ENCODE measurements around the gene NBPF4. TPM values are rescaled to one million over a fixed set of nuclear protein-coding genes. Genes with fewer than 3 reads are reported as not detected.
"Not testable (repeated sequence)": the region's sequence is repeated elsewhere in the genome, so short reads cannot be mapped to it uniquely, and the experiment has no call there.

The NBPF4 gene
- under 1 TPM in 1 of 2 donors, not detected in 1; 0.10 TPM for total RNA-seq
- polyA plus RNA-seq (ENCODE audit: insufficient read length in 2 of 2): under 1 TPM; 0.15 to 0.25 TPM
- long read RNA-seq, donor 1: 0 reads
- long read RNA-seq, donor 2: 0 reads
- long read RNA-seq, donor 3: 0 reads
- long read RNA-seq, donor 4: 0 reads

DNA sequence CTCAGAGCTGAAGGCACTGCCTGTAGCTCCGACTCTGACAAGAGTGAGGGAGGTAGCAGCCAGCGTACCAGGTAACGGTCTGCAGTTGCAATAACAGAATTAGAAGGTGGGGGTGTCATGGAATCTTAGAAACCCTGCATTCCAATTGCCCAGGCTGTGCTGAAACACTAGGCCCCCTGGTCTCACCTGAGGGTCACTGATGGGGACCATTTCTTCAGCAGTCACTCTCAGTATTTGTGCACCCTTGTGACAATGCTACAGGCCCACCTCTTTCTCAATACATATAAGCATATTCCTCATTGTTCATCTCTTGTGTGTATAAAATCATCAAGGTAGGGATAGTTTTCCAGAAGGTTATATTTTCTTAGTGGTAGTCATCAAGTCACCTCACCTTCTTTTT is at the start of gene NBPF4:
Gene NBPF4 (minus strand): TSS at position 101 of the 400 bp plus-strand sequence. CDS start 315 bp downstream, outside the sequence.
- no CpG with 5 or more reads among the region's 3 CpGs for WGBS (ENCODE audit: insufficient coverage)
- H3K4me3 ChIP-seq (ENCODE audit: low read depth, low read length): not testable (repeated sequence)

DNA sequence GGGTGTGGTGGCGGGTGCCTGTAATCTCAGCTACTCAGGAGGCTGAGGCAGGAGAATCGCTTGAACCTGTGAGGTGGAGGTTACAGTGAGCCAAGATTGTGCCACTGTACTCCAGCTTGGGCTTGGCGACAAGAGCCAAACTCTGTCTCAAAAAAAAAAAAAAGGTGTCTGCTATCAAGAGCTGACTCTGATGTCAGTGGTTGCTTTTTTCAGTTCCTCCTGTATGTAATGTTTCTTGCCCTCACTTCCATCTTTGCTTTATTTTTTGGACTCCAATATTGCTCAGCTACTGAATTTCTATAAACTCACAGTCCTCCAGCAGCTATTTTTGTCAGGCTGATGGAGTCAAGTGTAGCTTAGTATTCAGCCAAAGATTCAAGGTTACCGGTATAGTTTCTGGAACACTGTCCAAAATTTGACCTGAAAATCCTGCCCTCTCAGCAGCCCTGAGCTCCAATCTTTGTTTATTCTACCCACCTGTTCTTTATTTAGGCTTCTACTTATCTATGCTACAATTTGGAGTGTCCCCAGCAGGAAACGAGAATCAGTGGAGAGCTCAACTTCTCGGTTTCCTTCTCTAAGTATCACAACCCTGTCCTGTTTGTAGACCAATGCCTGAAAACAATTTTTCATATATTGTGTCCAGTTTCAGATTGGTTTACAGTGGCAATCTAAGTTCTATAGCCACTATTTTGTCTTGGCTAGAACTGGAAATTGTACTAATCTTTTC is 38.8 kb upstream of the NBPF4 start:
- H3K27ac ChIP-seq (ENCODE audit: low read depth, low read length); DNase-seq (ENCODE audit: low read depth in 4 of 6, low spot score in 6 of 6); H3K4me1 ChIP-seq (ENCODE audit: control insufficient read depth, insufficient read depth, low read length); H3K4me3 ChIP-seq (ENCODE audit: low read depth, low read length); H3K36me3 ChIP-seq (ENCODE audit: control insufficient read depth, insufficient read depth, low read length); H3K9me3 ChIP-seq (ENCODE audit: control insufficient read depth, insufficient read depth, low read length); H3K27me3 ChIP-seq (ENCODE audit: control insufficient read depth, insufficient read depth, low read length): not testable (repeated sequence)
- WGBS (ENCODE audit: insufficient coverage): no CpG with 5 or more reads among the region's 6 CpGs

More for the DNA sequence above, at the start of gene NBPF4:
- not testable (repeated sequence) for DNase-seq (ENCODE audit: low read depth in 4 of 6, low spot score in 6 of 6); H3K36me3 ChIP-seq (ENCODE audit: control insufficient read depth, insufficient read depth, low read length); H3K27me3 ChIP-seq (ENCODE audit: control insufficient read depth, insufficient read depth, low read length); H3K27ac ChIP-seq (ENCODE audit: low read depth, low read length); H3K9me3 ChIP-seq (ENCODE audit: control insufficient read depth, insufficient read depth, low read length); H3K4me1 ChIP-seq (ENCODE audit: control insufficient read depth, insufficient read depth, low read length)

- not testable (repeated sequence) for H3K9me3 ChIP-seq (ENCODE audit: control insufficient read depth, insufficient read depth, low read length); H3K27ac ChIP-seq (ENCODE audit: low read depth, low read length); H3K36me3 ChIP-seq (ENCODE audit: control insufficient read depth, insufficient read depth, low read length); H3K4me3 ChIP-seq (ENCODE audit: low read depth, low read length); H3K4me1 ChIP-seq (ENCODE audit: control insufficient read depth, insufficient read depth, low read length); H3K27me3 ChIP-seq (ENCODE audit: control insufficient read depth, insufficient read depth, low read length); DNase-seq (ENCODE audit: low read depth in 4 of 6, low spot score in 6 of 6)
- WGBS (ENCODE audit: insufficient coverage): no CpG with 5 or more reads among the region's 61 CpGs
Measured at GRCh38 chr1:108272485-108273327, 28.8 kb upstream of the NBPF4 start.

- not testable (repeated sequence) for H3K27ac ChIP-seq (ENCODE audit: low read depth, low read length); H3K36me3 ChIP-seq (ENCODE audit: control insufficient read depth, insufficient read depth, low read length); H3K9me3 ChIP-seq (ENCODE audit: control insufficient read depth, insufficient read depth, low read length); H3K4me3 ChIP-seq (ENCODE audit: low read depth, low read length); DNase-seq (ENCODE audit: low read depth in 4 of 6, low spot score in 6 of 6); H3K4me1 ChIP-seq (ENCODE audit: control insufficient read depth, insufficient read depth, low read length); H3K27me3 ChIP-seq (ENCODE audit: control insufficient read depth, insufficient read depth, low read length)
- WGBS (ENCODE audit: insufficient coverage): no CpG with 5 or more reads among the region's 1 CpG
Measured at GRCh38 chr1:108267097-108267496, 23.2 kb upstream of the NBPF4 start.

- H3K27ac ChIP-seq (ENCODE audit: low read depth, low read length); H3K27me3 ChIP-seq (ENCODE audit: control insufficient read depth, insufficient read depth, low read length); H3K36me3 ChIP-seq (ENCODE audit: control insufficient read depth, insufficient read depth, low read length); H3K4me3 ChIP-seq (ENCODE audit: low read depth, low read length); DNase-seq (ENCODE audit: low read depth in 4 of 6, low spot score in 6 of 6); H3K4me1 ChIP-seq (ENCODE audit: control insufficient read depth, insufficient read depth, low read length); H3K9me3 ChIP-seq (ENCODE audit: control insufficient read depth, insufficient read depth, low read length): not testable (repeated sequence)
- WGBS (ENCODE audit: insufficient coverage): no CpG with 5 or more reads among the region's 11 CpGs
Measured at GRCh38 chr1:108261967-108262366, 18.1 kb upstream of the NBPF4 start.

- H3K27me3 ChIP-seq (ENCODE audit: control insufficient read depth, insufficient read depth, low read length); H3K4me1 ChIP-seq (ENCODE audit: control insufficient read depth, insufficient read depth, low read length); H3K4me3 ChIP-seq (ENCODE audit: low read depth, low read length); H3K36me3 ChIP-seq (ENCODE audit: control insufficient read depth, insufficient read depth, low read length); DNase-seq (ENCODE audit: low read depth in 4 of 6, low spot score in 6 of 6); H3K9me3 ChIP-seq (ENCODE audit: control insufficient read depth, insufficient read depth, low read length); H3K27ac ChIP-seq (ENCODE audit: low read depth, low read length): not testable (repeated sequence)
- WGBS (ENCODE audit: insufficient coverage): no CpG with 5 or more reads among the region's 10 CpGs
Measured at GRCh38 chr1:108261519-108261918, 17.6 kb upstream of the NBPF4 start.

DNA sequence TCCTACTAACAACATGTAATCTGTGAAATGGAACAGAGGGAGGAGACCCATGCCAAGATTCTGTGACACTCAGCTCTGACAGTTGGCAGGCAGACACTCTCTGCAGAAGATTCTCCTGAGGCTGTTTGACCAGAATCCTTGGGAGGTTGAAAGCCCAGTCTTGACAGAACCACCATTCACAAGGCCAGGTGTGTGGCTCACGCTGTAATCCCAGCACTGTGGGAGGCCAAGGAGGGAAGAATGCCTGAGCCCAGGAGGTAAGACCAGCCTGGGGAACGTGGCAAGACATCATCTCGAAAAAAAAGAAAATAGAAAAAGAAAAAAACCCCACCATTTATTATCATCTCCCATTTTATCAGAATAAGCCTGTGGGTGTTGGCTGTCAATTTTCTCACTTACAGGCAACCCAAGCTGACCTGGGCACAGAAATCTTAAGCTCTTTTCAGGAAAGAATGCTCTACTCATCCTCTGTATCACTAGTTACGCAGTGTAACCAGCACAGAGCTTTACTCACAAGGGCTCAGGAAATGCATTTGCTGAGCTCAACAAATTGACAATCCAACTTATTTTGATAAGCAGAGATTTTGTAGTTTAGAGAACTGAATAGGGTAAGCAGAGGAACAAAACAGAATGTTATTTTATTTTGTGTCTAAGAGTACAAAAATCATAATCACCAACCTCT is 16.8 kb upstream of the NBPF4 start:
- no CpG with 5 or more reads among the region's 4 CpGs for WGBS (ENCODE audit: insufficient coverage)
- not testable (repeated sequence) for DNase-seq (ENCODE audit: low read depth in 4 of 6, low spot score in 6 of 6)

DNA sequence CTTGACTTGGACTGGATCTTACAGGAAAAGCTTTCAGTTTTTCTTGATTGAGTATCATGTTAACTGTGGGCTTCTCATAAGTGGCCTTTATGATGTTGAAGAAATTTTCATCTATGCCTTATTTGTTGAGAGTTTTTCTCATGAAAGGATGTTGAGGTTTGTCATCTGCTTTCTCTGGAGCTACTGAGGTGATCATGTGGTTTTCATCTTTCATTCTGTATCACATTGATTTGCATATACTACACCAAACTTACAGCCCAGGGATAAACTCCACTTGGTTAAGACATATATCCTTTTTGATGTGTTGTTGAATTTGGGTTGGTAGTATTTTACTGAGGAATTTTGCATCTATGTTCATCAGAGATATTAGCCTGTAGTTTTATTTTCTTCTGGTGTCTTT is 11.6 kb upstream of the NBPF4 start:
- H3K36me3 ChIP-seq (ENCODE audit: control insufficient read depth, insufficient read depth, low read length); H3K9me3 ChIP-seq (ENCODE audit: control insufficient read depth, insufficient read depth, low read length); H3K27ac ChIP-seq (ENCODE audit: low read depth, low read length); H3K4me3 ChIP-seq (ENCODE audit: low read depth, low read length); H3K27me3 ChIP-seq (ENCODE audit: control insufficient read depth, insufficient read depth, low read length); DNase-seq (ENCODE audit: low read depth in 4 of 6, low spot score in 6 of 6); H3K4me1 ChIP-seq (ENCODE audit: control insufficient read depth, insufficient read depth, low read length): not testable (repeated sequence)

More for the DNA sequence above, 16.8 kb upstream of the NBPF4 start:
- not testable (repeated sequence) for H3K4me3 ChIP-seq (ENCODE audit: low read depth, low read length); H3K36me3 ChIP-seq (ENCODE audit: control insufficient read depth, insufficient read depth, low read length); H3K27me3 ChIP-seq (ENCODE audit: control insufficient read depth, insufficient read depth, low read length); H3K4me1 ChIP-seq (ENCODE audit: control insufficient read depth, insufficient read depth, low read length); H3K27ac ChIP-seq (ENCODE audit: low read depth, low read length); H3K9me3 ChIP-seq (ENCODE audit: control insufficient read depth, insufficient read depth, low read length)

GRCh38 chr1:108239426-108239825 is 4.5 kb downstream of the NBPF4 start:
- no CpG with 5 or more reads among the region's 2 CpGs for WGBS (ENCODE audit: insufficient coverage)
- H3K27ac ChIP-seq (ENCODE audit: low read depth, low read length); H3K36me3 ChIP-seq (ENCODE audit: control insufficient read depth, insufficient read depth, low read length); H3K4me1 ChIP-seq (ENCODE audit: control insufficient read depth, insufficient read depth, low read length); H3K9me3 ChIP-seq (ENCODE audit: control insufficient read depth, insufficient read depth, low read length); DNase-seq (ENCODE audit: low read depth in 4 of 6, low spot score in 6 of 6); H3K4me3 ChIP-seq (ENCODE audit: low read depth, low read length); H3K27me3 ChIP-seq (ENCODE audit: control insufficient read depth, insufficient read depth, low read length): not testable (repeated sequence)
